ENCODE results near the gene PIK3C2A.

GRCh38 chr11:17257196-17257595, 49.4 kb upstream of the PIK3C2A start:
- TF ChIP-seq CTCF (IDR thresholded peaks at IDR 0.05), result no peak
- no peak for TF ChIP-seq POLR2A (IDR thresholded peaks at IDR 0.05)

All from breast epithelium (tissue), 3 donors.